HG02938 (cell line): ENCODE measurements around the gene ASNSD1.
"Not testable (repeated sequence)": the region's sequence is repeated elsewhere in the genome, so short reads cannot be mapped to it uniquely, and the experiment has no call there.

Experiments
- ATAC-seq: cut with Tn5 transposase; IDR thresholded peaks from one replicate; pipeline ENCODE4 v1.9.1; 2021; ENCODE audit warnings: mild to moderate bottlenecking, moderate library complexity; ENCODE audit not compliant: unreplicated experiment

The ASNSD1 gene

DNA sequence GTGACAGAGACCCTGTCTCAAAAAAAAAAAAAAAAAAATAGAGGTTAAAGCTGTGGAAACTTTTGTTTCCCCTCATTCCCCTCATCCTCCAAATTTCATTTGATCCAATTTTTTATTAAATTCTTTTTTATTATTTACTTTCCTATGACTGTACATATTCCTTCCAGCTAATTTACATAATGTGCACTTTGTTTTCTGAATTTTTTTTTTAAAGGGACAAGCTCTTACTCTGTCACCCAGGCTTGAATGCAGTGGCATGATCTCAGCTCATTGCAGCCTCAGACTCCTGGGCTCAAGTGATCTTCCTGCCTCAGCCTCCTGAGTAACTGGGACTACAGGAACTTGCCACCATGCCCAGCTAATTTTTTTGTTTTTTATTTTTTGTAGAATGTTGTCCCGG, 23.6 kb downstream of the ASNSD1 start:
- ATAC-seq = no peak

- ATAC-seq = no peak
These were observed 24.4 kb downstream of the ASNSD1 start for GRCh38 chr2:189685540-189686229.

- not testable (repeated sequence) for ATAC-seq
These were observed 26.5 kb downstream of the ASNSD1 start for GRCh38 chr2:189687796-189688195.

DNA sequence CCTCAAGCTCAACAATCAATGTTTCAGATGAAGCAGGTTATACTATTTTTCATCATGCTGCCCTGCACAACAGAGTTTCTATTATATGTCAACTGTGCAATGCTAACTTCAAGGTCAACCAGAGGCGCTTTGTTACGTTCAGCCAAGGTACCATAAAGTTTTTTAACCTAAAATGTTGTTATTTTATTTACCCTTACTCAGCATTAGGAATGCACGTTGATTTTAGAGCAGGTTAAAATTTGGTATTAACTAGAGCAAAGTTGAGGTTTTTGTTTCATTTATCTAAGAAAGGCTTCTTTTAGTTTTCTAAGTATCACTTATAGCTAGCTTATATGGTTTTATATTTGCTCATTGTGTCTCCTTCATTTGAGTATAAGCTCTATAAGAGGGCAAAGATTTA, 35.0 kb downstream of the ASNSD1 start:
- ATAC-seq = no peak

GRCh38 chr2:189698020-189698887, 37.0 kb downstream of the ASNSD1 start:
- ATAC-seq = peak; percentile 69

DNA sequence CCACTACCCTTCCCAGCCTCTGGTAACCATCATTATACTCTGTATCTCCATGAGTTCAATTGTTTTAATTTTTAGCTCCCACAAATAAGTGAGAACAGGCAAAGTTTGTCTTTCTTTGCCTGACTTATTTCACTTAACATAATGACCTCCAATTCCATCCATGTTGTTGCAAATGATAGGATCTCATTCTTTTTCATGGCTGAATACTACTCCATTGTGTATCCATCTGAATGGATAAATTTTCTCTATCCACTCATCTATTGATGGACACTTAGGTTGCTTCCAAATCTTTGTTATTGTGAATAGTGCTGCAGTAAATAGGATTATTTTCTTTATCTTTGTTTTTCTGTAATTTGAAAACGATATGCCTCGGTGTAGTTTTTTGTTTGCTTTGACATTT, 39.4 kb downstream of the ASNSD1 start:
- ATAC-seq = no peak

DNA sequence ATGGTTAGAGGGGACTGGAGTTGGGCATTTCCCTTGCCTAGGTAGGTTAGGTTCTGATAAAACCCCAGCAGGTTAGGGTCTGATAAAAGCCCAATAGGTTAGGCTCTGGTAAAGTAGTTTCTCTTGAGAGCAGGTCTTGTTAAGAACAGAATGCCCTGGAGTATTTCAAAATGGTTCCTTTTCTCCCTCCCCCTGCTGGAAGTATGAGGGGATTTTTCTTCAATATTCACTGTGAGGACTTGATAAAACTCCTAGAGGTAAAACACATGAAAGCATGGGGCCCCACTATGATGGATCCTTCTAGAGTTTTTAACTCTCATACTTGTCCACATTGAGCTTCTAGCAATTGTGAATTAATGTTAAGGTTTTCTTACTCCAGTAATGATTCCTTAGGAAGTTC, 40.8 kb downstream of the ASNSD1 start:
- no peak for ATAC-seq

- no peak for ATAC-seq
These were observed 48.4 kb downstream of the ASNSD1 start for GRCh38 chr2:189709501-189710221.

GRCh38 chr2:189717593-189717992, 56.3 kb downstream of the ASNSD1 start:
- ATAC-seq = not testable (repeated sequence)

GRCh38 chr2:189719571-189719970, 58.3 kb downstream of the ASNSD1 start:
- no peak for ATAC-seq
